PC-9 (cell line): ENCODE data around the gene IRF4. TPM values are rescaled to one million over a fixed set of nuclear protein-coding genes. Genes with fewer than 3 reads are reported as not detected.

ENCODE experiments used
- BruUV-seq: library from RNA; stranded (reverse); fragments of 400-500 nt; replicated peaks from 2 replicates; lab custom pipeline; 2021; lab: Mats Ljungman, UMichigan
- CTCF ChIA-PET: fragments of 300-600 bp; sonication (Branson Sonifier 250); formaldehyde crosslinking; loops from one replicate; lab custom pipeline; 2022; ENCODE audit warnings: antibody characterized with exemption; lab: Charles Lee
- POLR2A ChIA-PET: fragments of 300-600 bp; sonication (Branson Sonifier 250); formaldehyde crosslinking; loops from one replicate; lab custom pipeline; 2022; ENCODE audit warnings: antibody characterized with exemption; ENCODE audit not compliant: unreplicated experiment; lab: Charles Lee
- DNase-seq, 2 experiments: peaks; one replicate each; pipeline versions ENCODE4 v3.0.0 to v3.0.0-alpha.2; 2015 to 2022; ENCODE audit warnings: mixed read lengths in 1 of 2
- H2AFZ ChIP-seq: fragments of 200-600 bp; sonication (generic); 2 replicates; pipeline ENCODE4 v1.8.1; 2017; ENCODE audit warnings: antibody characterized with exemption
- H3F3A ChIP-seq: fragments of 200-600 bp; sonication (generic); 2 replicates; pipeline ENCODE4 v1.8.1; 2017; ENCODE audit warnings: antibody characterized with exemption, mild to moderate bottlenecking, low read depth; ENCODE audit not compliant: insufficient read depth
- H3K27ac ChIP-seq: fragments of 200-600 bp; sonication (generic); 2 replicates; pipeline ENCODE4 v1.6.1; 2016; ENCODE audit warnings: mixed run types
- H3K27me3 ChIP-seq: fragments of 200-600 bp; sonication (generic); 2 replicates; pipeline ENCODE4 v1.6.1; 2016; ENCODE audit warnings: low read depth, mixed run types; ENCODE audit not compliant: insufficient read depth
- H3K36me3 ChIP-seq: fragments of 200-600 bp; sonication (generic); 2 replicates; pipeline ENCODE4 v1.6.1; 2016; ENCODE audit warnings: low read depth, mixed run types
- H3K4me1 ChIP-seq: fragments of 200-600 bp; sonication (generic); replicated peaks from 2 replicates; pipeline ENCODE4 v1.6.1; 2016; ENCODE audit warnings: mixed run types; ENCODE audit not compliant: insufficient read depth
- H3K4me2 ChIP-seq: fragments of 200-600 bp; sonication (generic); 2 replicates; pipeline ENCODE4 v1.6.1; 2017; ENCODE audit warnings: mixed run types
- H3K4me3 ChIP-seq: fragments of 200-600 bp; sonication (generic); 2 replicates; pipeline ENCODE4 v1.6.1; 2016; ENCODE audit warnings: mixed run types
- H3K79me2 ChIP-seq: fragments of 200-600 bp; sonication (generic); 2 replicates; pipeline ENCODE4 v1.6.1; 2017; ENCODE audit warnings: low read depth, mixed run types
- H3K9me2 ChIP-seq: fragments of 200-600 bp; sonication (generic); 2 replicates; pipeline ENCODE4 v1.8.1; 2017; ENCODE audit warnings: mild to moderate bottlenecking; ENCODE audit not compliant: insufficient read depth
- H3K9me3 ChIP-seq: fragments of 200-600 bp; sonication (generic); 2 replicates; pipeline ENCODE4 v1.8.1; 2016; ENCODE audit warnings: low read depth; ENCODE audit not compliant: insufficient read depth
- H4K20me1 ChIP-seq: fragments of 200-600 bp; sonication (generic); 2 replicates; pipeline ENCODE4 v1.8.1; 2017; ENCODE audit not compliant: insufficient read depth
- EZH2 ChIP-seq: fragments of 200-600 bp; sonication (generic); IDR thresholded peaks from 2 replicates; pipeline ENCODE4 v1.8.0; 2017; ENCODE audit warnings: antibody characterized with exemption, low read depth
- intact Hi-C: fragments of 100-400 bp; cut with micrococcal nuclease; formaldehyde crosslinking; loops from one replicate; pipeline ENCODE4 v1.10.0; 2022; ENCODE audit not compliant: unreplicated experiment
- total RNA-seq: library from RNA; stranded (reverse); gene quantifications from 2 replicates; pipeline ENCODE4 v1.2.3, GENCODE V29; 2021
- TF ChIP-seq, protein P1 (sequence below): fragments of 200-600 bp; sonication (generic); conservative IDR thresholded peaks from 2 replicates; pipeline ENCODE4 v1.6.1; 2017; ENCODE audit warnings: mixed run types, antibody characterized with exemption, mild to moderate bottlenecking, moderate library complexity

IRF4 gene
- total RNA-seq, 1 experiment from 2014 or later: not detected

DNA sequence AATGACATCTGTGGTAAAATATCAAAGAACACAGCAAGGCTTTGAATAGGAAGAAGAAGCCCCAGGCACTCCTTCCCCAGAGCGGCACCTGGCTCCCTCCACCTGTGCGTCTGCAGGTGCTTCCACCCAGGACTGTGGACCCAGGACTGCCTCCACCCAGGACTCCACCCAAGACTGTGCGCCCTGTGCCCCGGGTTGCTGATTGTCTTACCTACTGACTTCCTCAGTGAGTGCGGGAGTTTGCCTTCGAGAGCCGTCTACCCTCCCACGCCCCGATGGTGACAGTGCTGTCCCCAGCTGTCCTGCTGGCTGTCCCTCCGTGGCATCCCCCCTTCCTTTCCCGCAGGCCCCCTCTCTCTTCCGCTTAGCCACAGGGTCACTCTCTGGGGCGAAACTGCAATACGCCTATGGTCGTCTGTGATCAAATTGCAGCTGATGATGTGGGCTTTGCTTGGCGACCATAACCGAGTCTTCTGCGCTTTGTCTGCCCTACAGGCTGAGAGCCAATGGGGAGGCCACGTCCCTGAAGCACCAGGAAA lies 52.1 kb downstream of the IRF4 start:
- no peaks in the 10 kb centered on the region for H4K20me1 ChIP-seq
- ChIA-PET POLR2A (no interaction called here), CTCF (no interaction called here)
- no peaks in the 10 kb centered on the region for H3K9me3 ChIP-seq
- H3K4me3 ChIP-seq: no peak overlapping the region
- no peak for DNase-seq
- H3K36me3 ChIP-seq: no peaks in the 10 kb centered on the region
- no peaks in the 10 kb centered on the region for H3K9me2 ChIP-seq
- TF ChIP-seq, protein P1, sequence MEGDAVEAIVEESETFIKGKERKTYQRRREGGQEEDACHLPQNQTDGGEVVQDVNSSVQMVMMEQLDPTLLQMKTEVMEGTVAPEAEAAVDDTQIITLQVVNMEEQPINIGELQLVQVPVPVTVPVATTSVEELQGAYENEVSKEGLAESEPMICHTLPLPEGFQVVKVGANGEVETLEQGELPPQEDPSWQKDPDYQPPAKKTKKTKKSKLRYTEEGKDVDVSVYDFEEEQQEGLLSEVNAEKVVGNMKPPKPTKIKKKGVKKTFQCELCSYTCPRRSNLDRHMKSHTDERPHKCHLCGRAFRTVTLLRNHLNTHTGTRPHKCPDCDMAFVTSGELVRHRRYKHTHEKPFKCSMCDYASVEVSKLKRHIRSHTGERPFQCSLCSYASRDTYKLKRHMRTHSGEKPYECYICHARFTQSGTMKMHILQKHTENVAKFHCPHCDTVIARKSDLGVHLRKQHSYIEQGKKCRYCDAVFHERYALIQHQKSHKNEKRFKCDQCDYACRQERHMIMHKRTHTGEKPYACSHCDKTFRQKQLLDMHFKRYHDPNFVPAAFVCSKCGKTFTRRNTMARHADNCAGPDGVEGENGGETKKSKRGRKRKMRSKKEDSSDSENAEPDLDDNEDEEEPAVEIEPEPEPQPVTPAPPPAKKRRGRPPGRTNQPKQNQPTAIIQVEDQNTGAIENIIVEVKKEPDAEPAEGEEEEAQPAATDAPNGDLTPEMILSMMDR: no peak
- TF ChIP-seq EZH2: no peak
- H3K79me2 ChIP-seq: no peaks in the 10 kb centered on the region
- peaks cover 16% of the 10 kb centered on the region for H3K27me3 ChIP-seq
- no peaks in the 10 kb centered on the region for H3F3A ChIP-seq
- no peak overlapping the region for H3K27ac ChIP-seq
- H3K4me1 ChIP-seq: no peaks in the 10 kb centered on the region
- no peak overlapping the region for H2AFZ ChIP-seq
- no TSS peak for BruUV-seq
- H3K4me2 ChIP-seq: no peak overlapping the region
- intact Hi-C loops: no loop called here

DNA sequence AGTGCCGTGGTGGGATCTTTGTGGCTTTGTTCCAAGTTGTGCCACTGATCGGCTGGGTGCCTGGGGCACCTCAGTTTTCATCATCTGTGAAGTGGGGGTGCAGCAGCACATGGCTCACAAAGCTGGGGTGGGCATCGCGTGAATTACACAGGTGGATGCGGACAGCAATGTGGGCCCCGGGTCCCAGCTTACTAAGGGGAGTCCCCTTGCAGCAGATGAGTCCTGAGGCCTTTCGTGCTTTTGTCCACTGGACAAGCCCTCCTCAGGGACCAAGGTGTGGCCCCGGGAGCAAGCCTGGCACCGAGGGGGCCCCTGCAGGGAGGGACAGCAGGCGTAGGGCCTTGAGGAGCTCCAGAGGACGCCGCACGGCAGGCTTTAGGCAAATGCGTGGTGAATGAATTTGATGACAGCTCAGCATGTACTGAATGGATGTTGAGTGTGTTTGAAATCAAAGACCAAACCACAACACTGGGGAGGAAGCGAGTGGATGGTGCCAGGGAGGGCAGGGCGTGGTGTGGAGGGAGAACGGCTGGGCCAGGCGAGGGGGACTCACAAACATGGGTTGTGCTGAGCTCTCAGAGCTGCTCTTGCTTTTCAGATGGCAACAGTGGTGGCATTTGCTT lies 53.2 kb downstream of the IRF4 start:
- Histone ChIP-seq H3K4me1 (no peaks in the 10 kb centered on the region), H4K20me1 (no peaks in the 10 kb centered on the region), H3K27me3 (peaks cover 16% of the 10 kb centered on the region), H3K9me2 (no peaks in the 10 kb centered on the region), H3K4me3 (no peak overlapping the region), H3K9me3 (no peaks in the 10 kb centered on the region), H3K4me2 (no peak overlapping the region), H2AFZ (no peak overlapping the region), H3K79me2 (no peaks in the 10 kb centered on the region), H3K36me3 (no peaks in the 10 kb centered on the region), H3F3A (no peaks in the 10 kb centered on the region), H3K27ac (no peak overlapping the region)
- BruUV-seq: no TSS peak
- ChIA-PET POLR2A (no interaction called here), CTCF (no interaction called here)
- TF ChIP-seq, protein P1: no peak
- TF ChIP-seq EZH2: no peak
- DNase-seq: no peak
- intact Hi-C loops: no loop called here

DNA sequence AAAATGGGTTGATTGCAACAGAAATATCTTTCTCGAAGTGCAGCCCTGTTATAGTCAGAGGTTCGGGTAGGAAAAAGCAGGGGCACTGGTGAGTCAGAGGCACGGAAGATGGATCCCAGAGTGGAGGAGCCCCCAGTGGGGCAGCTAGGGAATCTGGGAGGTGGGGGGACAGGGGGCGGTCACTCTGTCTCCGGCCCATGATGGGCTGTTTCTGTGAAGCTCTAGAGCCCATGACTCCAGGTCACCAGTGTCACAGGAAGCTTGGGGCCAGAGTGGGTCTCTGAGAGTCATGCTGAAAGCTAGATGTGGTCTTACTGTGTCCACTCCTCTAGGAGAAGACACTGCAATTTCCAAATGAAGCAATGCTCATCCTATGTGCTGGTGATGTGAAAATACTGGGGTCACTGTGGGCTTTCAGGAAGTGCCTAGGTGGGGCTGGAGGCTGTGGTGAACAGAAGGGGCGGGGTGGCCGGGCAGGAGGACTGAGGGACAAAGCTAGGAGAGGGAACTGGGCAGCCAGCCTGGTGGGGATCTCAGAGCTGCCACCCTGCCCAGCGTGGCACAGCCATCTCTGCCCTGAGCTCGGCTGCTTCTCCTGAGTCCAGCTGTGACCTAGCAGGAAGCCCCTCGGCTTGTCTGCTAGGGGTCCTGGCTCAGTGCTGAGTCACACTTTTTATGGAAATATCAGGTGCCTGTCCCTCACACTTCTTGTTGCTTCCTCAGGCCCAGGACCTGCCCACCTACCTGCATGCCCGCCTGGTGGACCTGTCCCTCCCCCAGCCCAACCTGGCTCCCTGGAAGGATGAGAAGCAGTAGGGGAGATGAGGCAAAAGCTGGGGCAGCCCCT lies 54.2 kb downstream of the IRF4 start:
- H3K4me2 ChIP-seq: no peak overlapping the region
- no TSS peak for BruUV-seq
- no peak overlapping the region for H2AFZ ChIP-seq
- no peaks in the 10 kb centered on the region for H3K79me2 ChIP-seq
- no peak for DNase-seq
- intact Hi-C loops: no loop called here
- peaks cover 16% of the 10 kb centered on the region for H3K27me3 ChIP-seq
- no peaks in the 10 kb centered on the region for H4K20me1 ChIP-seq
- no peaks in the 10 kb centered on the region for H3K4me1 ChIP-seq
- no peaks in the 10 kb centered on the region for H3K9me2 ChIP-seq
- H3K4me3 ChIP-seq: no peak overlapping the region
- ChIA-PET POLR2A (no interaction called here), CTCF (no interaction called here)
- TF ChIP-seq, protein P1: no peak
- no peak overlapping the region for H3K27ac ChIP-seq
- H3K9me3 ChIP-seq: no peaks in the 10 kb centered on the region
- H3K36me3 ChIP-seq: no peaks in the 10 kb centered on the region
- no peaks in the 10 kb centered on the region for H3F3A ChIP-seq
